NT2/D1 (cell line): ENCODE results near the gene TNFRSF1A.

ENCODE experiments used
- DNase-seq: peaks from one replicate; pipeline ENCODE4 v3.0.0-alpha.2; 2011; ENCODE audit warnings: low read depth, low spot score
- H3K27me3 ChIP-seq: 2 replicates; pipeline ENCODE4 v1.6.0; 2011; ENCODE audit warnings: mild to moderate bottlenecking; ENCODE audit not compliant: insufficient read length, insufficient read depth
- H3K36me3 ChIP-seq: 2 replicates; pipeline ENCODE4 v1.6.1; 2011; ENCODE audit warnings: mild to moderate bottlenecking, low read length, mixed read lengths; ENCODE audit not compliant: insufficient read depth, insufficient read length
- H3K4me1 ChIP-seq: 2 replicates; pipeline ENCODE4 v1.5.1; 2011; ENCODE audit not compliant: insufficient read depth, insufficient read length
- H3K4me3 ChIP-seq: 2 replicates; pipeline ENCODE4 v1.5.1; 2011; ENCODE audit warnings: low read depth; ENCODE audit not compliant: insufficient read length
- H3K9ac ChIP-seq: 2 replicates; pipeline ENCODE4 v1.6.0; 2011; ENCODE audit warnings: low read depth; ENCODE audit not compliant: insufficient read length
- H3K9me3 ChIP-seq: 2 replicates; pipeline ENCODE4 v1.5.1; 2011; ENCODE audit warnings: mild to moderate bottlenecking, low read length; ENCODE audit not compliant: insufficient read depth
- SUZ12 ChIP-seq: IDR thresholded peaks from 2 replicates; pipeline ENCODE4 v1.6.1; 2011; ENCODE audit not compliant: insufficient read length, insufficient read depth; ENCODE audit errors: extremely low read depth
- YY1 ChIP-seq: IDR thresholded peaks from 2 replicates; pipeline ENCODE4 v1.6.1; 2011; ENCODE audit not compliant: insufficient read length, insufficient read depth
- ZNF274 ChIP-seq: IDR thresholded peaks from 2 replicates; pipeline ENCODE4 v1.6.1; 2011; ENCODE audit warnings: mild to moderate bottlenecking, low read depth, low read length

Gene TNFRSF1A

GRCh38 chr12:6279631-6280030, 62.2 kb downstream of the TNFRSF1A start:
- TF ChIP-seq SUZ12 (no peak), ZNF274 (no peak), YY1 (no peak)
- Histone ChIP-seq H3K4me1 (peaks cover 49% of the 10 kb centered on the region), H3K9ac (peak overlapping the region; percentile 53), H3K4me3 (no peak overlapping the region), H3K27me3 (no peaks in the 10 kb centered on the region), H3K9me3 (no peaks in the 10 kb centered on the region), H3K36me3 (no peaks in the 10 kb centered on the region)
- no peak for DNase-seq

- H3K4me1 ChIP-seq = peaks cover 51% of the 10 kb centered on the region
- no peaks in the 10 kb centered on the region for H3K9me3 ChIP-seq
- no peaks in the 10 kb centered on the region for H3K27me3 ChIP-seq
- no peaks in the 10 kb centered on the region for H3K36me3 ChIP-seq
- H3K9ac ChIP-seq = peak overlapping the region; percentile 53
- no peak for TF ChIP-seq SUZ12
- TF ChIP-seq ZNF274 = no peak
- no peak for TF ChIP-seq YY1
- no peak for DNase-seq
- H3K4me3 ChIP-seq = no peak overlapping the region
Measured at GRCh38 chr12:6279256-6279628, 62.6 kb downstream of the TNFRSF1A start.
